HG02610 (cell line): ENCODE results near the gene SMAD6.

Experiments used
- ATAC-seq: cut with Tn5 transposase; IDR thresholded peaks from one replicate; pipeline ENCODE4 v1.9.1; 2021; ENCODE audit warnings: mild to moderate bottlenecking, moderate library complexity; ENCODE audit not compliant: unreplicated experiment

Gene SMAD6

DNA sequence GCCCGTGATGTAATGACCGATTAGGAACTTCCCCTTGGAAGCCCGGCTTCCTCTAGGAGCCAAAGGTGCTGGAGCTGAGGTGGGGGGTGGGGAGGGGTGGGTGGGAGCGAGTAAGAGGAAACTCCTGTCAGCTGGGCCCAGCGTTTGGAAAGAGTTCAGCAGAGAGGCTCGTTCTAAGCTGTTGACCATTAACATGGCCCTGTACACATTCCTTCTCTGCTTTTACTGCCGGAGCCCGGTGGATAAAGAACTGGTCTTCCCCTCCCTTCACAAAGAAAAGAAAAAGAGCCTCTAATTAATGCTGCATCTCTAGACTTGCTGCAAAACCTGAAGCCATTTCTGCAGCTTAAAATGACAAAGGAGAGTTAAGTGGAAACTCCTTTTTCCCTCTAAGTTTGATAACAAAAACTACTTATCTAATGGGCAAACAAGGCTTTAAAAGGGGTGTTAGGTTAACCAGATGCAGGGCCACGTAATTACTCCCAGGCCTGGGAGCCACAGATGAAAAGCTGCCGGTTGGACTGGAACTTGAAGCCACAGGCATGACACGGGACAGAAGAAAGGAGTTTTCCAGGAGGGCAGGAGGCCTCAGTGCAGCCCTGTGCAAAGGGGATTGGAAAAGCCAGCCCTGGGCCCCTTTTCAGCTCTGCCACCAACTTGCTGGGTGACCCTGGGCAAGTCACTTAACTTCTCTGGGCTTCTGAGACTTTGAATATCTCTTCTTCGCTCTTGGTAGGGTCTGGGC, 71.3 kb downstream of the SMAD6 start:
- no peak for ATAC-seq

DNA sequence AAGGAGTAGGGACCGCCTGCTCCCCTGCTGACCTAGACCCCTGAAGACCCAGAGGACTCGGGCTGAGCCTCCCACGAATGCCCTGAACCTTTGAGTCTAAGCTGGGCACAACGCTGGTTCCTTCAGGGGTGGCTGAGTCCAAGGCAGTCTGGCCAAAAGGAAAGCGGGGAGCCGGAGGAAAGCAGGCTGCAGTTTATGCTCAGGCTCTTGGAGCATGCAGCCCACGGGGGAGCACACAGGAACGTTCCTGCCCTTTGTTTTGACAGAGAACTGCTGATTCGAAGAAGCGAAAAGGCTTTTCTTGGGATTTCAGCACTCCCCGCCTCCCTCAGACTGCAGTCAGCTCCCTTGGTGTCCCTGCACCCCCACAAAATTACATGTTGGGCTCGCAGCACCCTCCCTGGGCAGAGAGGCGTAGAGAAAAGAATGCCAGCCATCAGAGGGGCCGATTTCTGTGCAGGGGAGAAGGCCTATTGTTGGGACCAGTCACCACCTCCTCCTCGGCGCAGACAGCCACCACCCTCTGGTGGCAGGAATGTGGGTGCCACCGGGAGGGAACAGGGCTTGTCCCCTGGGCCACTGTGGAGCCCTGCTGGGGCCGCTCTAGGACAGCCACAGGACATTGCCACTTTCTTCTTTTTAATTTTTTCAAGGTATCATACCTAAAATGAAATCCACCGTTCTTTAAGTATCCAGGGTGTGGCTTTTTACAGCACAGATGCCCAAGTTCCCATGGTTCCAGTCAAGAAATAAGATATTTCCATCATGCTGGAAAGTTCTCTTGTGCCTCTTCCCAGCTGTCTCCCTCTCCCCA, 72.2 kb downstream of the SMAD6 start:
- no peak for ATAC-seq

DNA sequence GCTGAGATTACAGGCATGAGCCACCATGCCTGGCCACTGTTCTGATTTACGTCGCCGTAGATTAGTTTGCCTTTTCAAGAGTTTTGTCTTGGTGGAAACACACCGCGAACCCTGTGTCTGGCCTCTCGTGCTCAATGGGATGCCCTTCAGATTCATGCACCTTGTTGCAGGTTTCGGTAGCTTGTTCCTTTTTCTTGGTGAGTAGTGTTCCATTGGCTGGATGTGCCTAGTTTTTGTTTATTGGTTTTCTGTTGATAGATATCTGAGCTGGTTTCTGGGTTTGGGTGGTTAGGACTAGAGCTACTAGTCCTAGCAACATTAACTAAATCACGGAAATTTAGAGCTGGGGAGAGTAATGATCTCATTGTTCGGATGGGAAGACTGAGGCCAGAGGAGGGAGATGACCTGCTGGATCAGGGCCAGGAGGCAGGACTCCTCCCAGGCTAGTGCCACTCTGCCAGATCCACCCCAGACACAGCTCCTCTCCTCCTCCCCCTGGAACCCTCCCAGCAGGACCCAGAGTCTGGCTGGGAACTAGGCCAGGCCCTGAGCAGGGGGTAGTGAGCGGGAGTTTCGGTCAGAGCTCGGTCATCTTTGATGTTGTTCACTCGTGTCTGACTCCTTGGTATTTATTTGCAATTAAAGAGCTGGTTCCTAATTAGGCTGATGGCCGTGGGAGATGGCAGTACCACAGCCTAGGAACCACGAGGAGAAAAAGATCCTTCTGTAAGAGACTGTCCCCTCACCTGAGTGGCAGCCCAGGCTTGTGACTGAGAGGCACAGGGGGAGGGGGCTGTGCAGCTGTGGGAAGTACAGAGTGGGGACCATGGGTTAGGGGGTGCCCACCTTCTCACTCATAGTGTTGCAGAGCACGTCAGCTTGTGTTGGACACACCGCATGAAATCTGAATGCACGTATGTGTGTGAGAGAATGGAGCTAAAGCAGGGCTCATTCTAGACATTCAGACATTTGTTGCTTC, 73.4 kb downstream of the SMAD6 start:
- no peak for ATAC-seq

GRCh38 chr15:66777054-66777453, 75.0 kb downstream of the SMAD6 start:
- no peak for ATAC-seq

DNA sequence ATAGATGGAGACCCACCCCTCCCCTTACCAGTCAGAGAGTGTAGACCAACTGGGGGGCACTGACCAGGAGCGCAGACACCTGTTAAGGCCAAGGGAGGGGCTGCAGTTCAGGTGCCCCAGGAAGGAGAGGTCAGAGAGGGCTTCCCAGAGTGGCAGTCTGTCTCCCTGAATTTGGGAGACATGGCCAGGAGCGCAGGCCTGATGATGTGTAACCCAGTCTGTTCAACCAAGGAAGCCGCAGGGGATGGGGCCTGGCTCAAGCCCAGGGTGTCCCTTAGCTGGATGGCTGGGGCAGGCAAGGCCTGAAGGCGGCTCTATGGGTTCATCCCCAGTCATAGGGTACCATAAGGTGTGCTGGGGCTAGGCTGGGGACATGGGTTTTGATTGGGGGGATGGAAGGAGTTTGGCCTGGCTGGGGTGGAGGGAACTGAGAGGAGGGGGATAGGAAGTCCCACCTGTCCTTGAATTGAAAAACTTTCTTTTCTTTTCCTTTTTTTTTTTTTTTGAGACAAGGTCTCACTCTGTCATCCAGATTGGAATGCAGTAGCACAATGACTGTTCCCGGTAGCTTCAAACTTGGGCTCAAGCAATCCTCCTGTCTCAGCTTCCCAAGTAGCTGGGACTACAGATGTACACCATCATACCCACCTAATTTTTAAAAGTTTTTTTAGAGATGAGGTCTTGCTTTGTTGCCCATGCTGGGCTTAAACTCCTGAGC, 75.7 kb downstream of the SMAD6 start:
- no peak for ATAC-seq

GRCh38 chr15:66778314-66778665, 76.3 kb downstream of the SMAD6 start:
- ATAC-seq = no peak

DNA sequence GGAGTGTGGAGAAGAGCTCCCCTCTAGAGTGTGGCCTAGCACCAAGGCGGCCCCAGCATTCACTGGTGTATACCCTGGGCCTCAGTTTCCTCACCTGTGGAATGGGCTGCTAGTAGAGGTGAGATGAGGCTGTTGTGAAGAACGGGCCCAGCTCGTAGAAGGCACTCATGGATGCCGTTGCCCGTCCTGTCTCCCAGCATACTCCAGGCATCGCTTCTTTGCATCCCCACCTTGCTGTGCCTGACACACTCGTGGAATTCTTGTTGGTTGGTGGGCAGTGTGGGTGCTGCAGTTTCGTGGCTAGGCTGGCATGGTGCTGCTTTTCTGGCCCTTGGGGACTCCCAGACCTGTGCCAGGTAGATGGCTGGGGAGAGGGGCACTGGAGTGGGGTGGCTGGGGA, 76.7 kb downstream of the SMAD6 start:
- ATAC-seq = no peak

- no peak for ATAC-seq
Observed at GRCh38 chr15:66779331-66780009, 77.4 kb downstream of the SMAD6 start.

- ATAC-seq = no peak
Observed at GRCh38 chr15:66780172-66780972, 78.3 kb downstream of the SMAD6 start.

- no peak for ATAC-seq
Observed at GRCh38 chr15:66780973-66781718, 79.1 kb downstream of the SMAD6 start.

- no peak for ATAC-seq
Observed at GRCh38 chr15:66782785-66783184, 80.7 kb downstream of the SMAD6 start.

- no peak for ATAC-seq
Observed at GRCh38 chr15:66783314-66783713, 81.3 kb downstream of the SMAD6 start.

GRCh38 chr15:66783725-66784124, 81.7 kb downstream of the SMAD6 start:
- ATAC-seq = no peak

- no peak for ATAC-seq
Observed at GRCh38 chr15:66784174-66784573, 82.1 kb downstream of the SMAD6 start.

GRCh38 chr15:66785637-66786036, 83.6 kb downstream of the SMAD6 start:
- ATAC-seq = no peak

DNA sequence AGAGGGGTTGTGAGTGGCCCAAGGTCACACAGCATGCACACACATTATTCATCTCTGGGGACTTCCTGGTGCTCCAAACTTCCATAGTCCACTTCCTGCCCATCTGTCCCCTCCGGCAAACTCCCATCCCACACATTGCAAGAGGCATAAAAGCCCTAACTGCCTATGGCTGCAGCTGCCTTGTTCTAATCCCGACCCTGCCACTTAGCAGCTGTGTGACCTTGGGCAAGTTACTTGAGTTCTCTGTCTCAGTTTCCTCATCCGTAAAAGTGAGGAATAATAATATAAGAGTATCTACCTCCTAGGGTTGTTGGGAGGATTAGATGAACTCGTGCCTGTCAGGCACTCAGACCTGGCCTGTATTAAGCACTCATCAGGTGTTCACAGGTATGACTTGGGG, 84.2 kb downstream of the SMAD6 start:
- ATAC-seq = no peak

- ATAC-seq = no peak
Observed at GRCh38 chr15:66786708-66787488, 84.9 kb downstream of the SMAD6 start.

- ATAC-seq = no peak
Observed at GRCh38 chr15:66787489-66787871, 85.4 kb downstream of the SMAD6 start.
